Upper lobe of left lung (tissue), 4 donors: ENCODE measurements around the gene TNN.

Experiments
- CTCF ChIP-seq, 6 experiments: fragments of 450-650 bp in 4 of 6; fragments of 200-600 bp in 2 of 6; sonication (generic) in 2 of 6; IDR thresholded peaks; one replicate each; pipeline ENCODE4 v1.5.1; 2016 to 2019; ENCODE audit warnings: antibody characterized with exemption in 6 of 6
- EP300 ChIP-seq, 4 donors: sonication (generic); formaldehyde crosslinking; IDR thresholded peaks; one replicate each; pipeline ENCODE4 v1.5.1; 2017; ENCODE audit warnings: antibody characterized with exemption in 4 of 4, control low read depth in 2 of 4

GRCh38 chr1:175062339-175062738 lies 5.3 kb upstream of the TNN start:
- TF ChIP-seq EP300 (IDR thresholded peaks at IDR 0.05) = no peak
- TF ChIP-seq CTCF (IDR thresholded peaks at IDR 0.05) = no peak
